HepG2 (cell line): ENCODE data around the gene HCRTR1. TPM values are rescaled to one million over a fixed set of nuclear protein-coding genes. Genes with fewer than 3 reads are reported as not detected.
A peak's percentile ranks its signal among the peaks of the same experiment; 100 is the strongest.

Source experiments
- ARHGAP35 ChIP-seq: sonication (generic); formaldehyde crosslinking; IDR thresholded peaks from 2 replicates; pipeline ENCODE4 v1.9.0; 2022; ENCODE audit warnings: mild to moderate bottlenecking, inconsistent platforms, moderate library complexity, missing genetic modification reagents, borderline replicate concordance
- BRCA1 ChIP-seq: sonication (generic); formaldehyde crosslinking; IDR thresholded peaks from 2 replicates; pipeline ENCODE4 v1.4.0; 2020; ENCODE audit warnings: missing genetic modification reagents
- ELF4 ChIP-seq: sonication (generic); formaldehyde crosslinking; IDR thresholded peaks from 2 replicates; pipeline ENCODE4 v1.5.0; 2020; ENCODE audit warnings: missing genetic modification reagents, mild to moderate bottlenecking, moderate library complexity, borderline replicate concordance
- HCFC1 ChIP-seq: fragments of 150-350 bp; IDR thresholded peaks from 2 replicates; pipeline ENCODE4 v1.6.1; 2014; ENCODE audit warnings: low read depth, low read length
- IRF1 ChIP-seq: sonication (generic); formaldehyde crosslinking; IDR thresholded peaks from 2 replicates; pipeline ENCODE4 v1.4.0; 2020; ENCODE audit warnings: low read depth, mild to moderate bottlenecking, missing genetic modification reagents
- KDM4B ChIP-seq: sonication (generic); formaldehyde crosslinking; IDR thresholded peaks from 2 replicates; pipeline ENCODE4 v1.4.0; 2020; ENCODE audit warnings: missing genetic modification reagents
- KLF9 ChIP-seq: IDR thresholded peaks from 2 replicates; pipeline ENCODE4 v1.6.1; 2016; ENCODE audit warnings: low read depth
- MED1 ChIP-seq: sonication (generic); formaldehyde crosslinking; IDR thresholded peaks from 2 replicates; pipeline ENCODE4 v1.4.0; 2020; ENCODE audit warnings: missing genetic modification reagents
- NFRKB ChIP-seq: fragments of 450-650 bp; IDR thresholded peaks from 2 replicates; pipeline ENCODE4 v1.6.1; 2017
- NR1H2 ChIP-seq: sonication (generic); formaldehyde crosslinking; IDR thresholded peaks from 2 replicates; pipeline ENCODE4 v1.8.1; 2022; ENCODE audit warnings: low read depth, missing genetic modification reagents, borderline replicate concordance
- RBFOX2 ChIP-seq: fragments of 200-400 bp; formaldehyde crosslinking; IDR thresholded peaks from 2 replicates; pipeline ENCODE4 v1.6.1; 2017; ENCODE audit warnings: low read depth, mild to moderate bottlenecking, low read length
- SAP130 ChIP-seq: IDR thresholded peaks from 2 replicates; pipeline ENCODE4 v1.6.1; 2016; ENCODE audit warnings: low read depth
- SKIL ChIP-seq: sonication (generic); formaldehyde crosslinking; IDR thresholded peaks from 2 replicates; pipeline ENCODE4 v1.8.0; 2022; ENCODE audit warnings: missing genetic modification reagents, mild to moderate bottlenecking, moderate library complexity, borderline replicate concordance
- STAG1 ChIP-seq: sonication (generic); formaldehyde crosslinking; IDR thresholded peaks from 2 replicates; pipeline ENCODE4 v1.4.0; 2020; ENCODE audit warnings: missing genetic modification reagents
- TCF12 ChIP-seq, 2 experiments: fragments of 450-650 bp in 1 of 2; sonication (generic) in 1 of 2; formaldehyde crosslinking in 1 of 2; IDR thresholded peaks; 2 replicates each; pipeline versions ENCODE4 v1.6.1 to v1.8.0; 2017 to 2022; ENCODE audit warnings: antibody characterized with exemption in 1 of 2, mild to moderate bottlenecking in 1 of 2, missing genetic modification reagents in 1 of 2, moderate library complexity in 1 of 2
- TOE1 ChIP-seq: sonication (generic); formaldehyde crosslinking; IDR thresholded peaks from 2 replicates; pipeline ENCODE4 v1.4.0; 2020; ENCODE audit warnings: mild to moderate bottlenecking, missing genetic modification reagents
- ZNF224 ChIP-seq: sonication (generic); formaldehyde crosslinking; IDR thresholded peaks from 2 replicates; pipeline ENCODE4 v1.5.0; 2020; ENCODE audit warnings: mild to moderate bottlenecking, missing genetic modification reagents
- ZNF282 ChIP-seq: fragments of 450-650 bp; IDR thresholded peaks from 2 replicates; pipeline ENCODE4 v1.6.1; 2018; ENCODE audit not compliant: partially characterized antibody
- ZNF547 ChIP-seq: sonication (generic); formaldehyde crosslinking; IDR thresholded peaks from 2 replicates; pipeline ENCODE4 v1.5.1; 2020; ENCODE audit warnings: mild to moderate bottlenecking, missing genetic modification reagents
- ZNF607 ChIP-seq: sonication (generic); formaldehyde crosslinking; IDR thresholded peaks from 2 replicates; pipeline ENCODE4 v1.5.1; 2020; ENCODE audit warnings: missing genetic modification reagents, mild to moderate bottlenecking, borderline replicate concordance
- ZNF619 ChIP-seq: sonication (generic); formaldehyde crosslinking; IDR thresholded peaks from 2 replicates; pipeline ENCODE4 v1.4.0; 2020; ENCODE audit warnings: mild to moderate bottlenecking, missing genetic modification reagents
- ZSCAN29 ChIP-seq: sonication (generic); formaldehyde crosslinking; conservative IDR thresholded peaks from 2 replicates; pipeline ENCODE4 v1.4.0; 2020; ENCODE audit warnings: mild to moderate bottlenecking, missing genetic modification reagents
- polyA plus RNA-seq, 8 experiments: library from polyadenylated mRNA; depleted of rRNA in 3 of 8; stranded (reverse) in 7 of 8; unstranded in 1 of 8; fragments of >200 nt; fragmentation: Illumina TruSeq in 4 of 8; extraction: Trizol in 4 of 8; gene quantifications; 2 replicates each; pipeline versions ENCODE4 v1.2.1 to v1.2.3, GENCODE V29; 2011 to 2016; ENCODE audit warnings: low read depth in 4 of 8, missing spikeins in 1 of 8, mixed read lengths in 1 of 8; ENCODE audit not compliant: insufficient read depth in 1 of 8
- total RNA-seq, 5 experiments: library from RNA; depleted of rRNA; stranded (reverse); fragments of >200 nt; fragmentation: Illumina TruSeq; extraction: Trizol; gene quantifications; 2 replicates each; pipeline ENCODE4 v1.2.3, GENCODE V29; 2016; ENCODE audit warnings: low read depth in 1 of 5
- TF ChIP-seq, protein P1 (sequence below): sonication (generic); formaldehyde crosslinking; IDR thresholded peaks from 2 replicates; pipeline ENCODE4 v1.4.0; 2020; ENCODE audit warnings: missing genetic modification reagents
- TF ChIP-seq, protein P2 (sequence below): IDR thresholded peaks from 2 replicates; pipeline ENCODE4 v1.6.1; 2018; ENCODE audit warnings: missing genetic modification reagents

The HCRTR1 gene
- total and polyA plus RNA-seq, 2 of the 13 experiments (the other 11 are each of a cell fraction or from before 2014, with no cell fraction given), result not detected

DNA sequence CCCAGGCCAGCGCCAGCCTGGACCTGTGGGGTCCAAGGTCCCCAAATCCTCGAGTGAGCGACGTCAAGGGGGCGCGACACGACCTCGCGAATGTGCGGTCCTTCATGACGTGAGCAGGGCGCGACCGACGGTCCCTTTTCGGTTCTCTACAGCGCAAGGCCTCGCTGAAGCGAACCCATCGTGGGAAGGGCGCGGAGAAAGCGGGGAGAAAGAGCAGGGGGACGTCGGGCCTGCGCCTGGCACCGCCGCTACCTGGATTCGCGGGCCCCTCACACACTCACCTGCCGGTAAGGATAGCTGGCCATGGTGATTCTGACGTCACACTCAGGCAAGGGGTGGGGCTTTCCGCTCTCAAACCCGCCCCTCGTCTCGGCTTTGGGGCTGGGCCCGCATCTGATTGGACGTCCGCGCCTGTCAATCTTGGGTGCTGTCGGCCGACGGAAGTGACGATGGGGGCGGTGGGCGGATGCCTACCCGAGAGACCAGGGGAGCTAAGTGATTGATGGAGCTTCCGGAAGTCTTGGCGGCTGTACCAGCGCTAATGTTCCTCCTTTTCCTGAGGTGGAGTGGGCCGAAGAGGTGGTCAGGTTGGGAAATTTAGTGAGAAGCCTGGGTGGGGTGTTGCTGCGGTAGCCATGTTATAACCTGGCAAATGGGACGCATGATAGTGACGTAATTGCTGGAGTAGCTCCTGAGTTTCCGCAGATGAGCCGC lies 27.2 kb downstream of the HCRTR1 start, which contains the start of gene PEF1 (continued):
- TF ChIP-seq ELF4 (CRISPR knock-in tag), result peak; percentile 34; the same call in 1 of the 2 replicates
- no peak for TF ChIP-seq STAG1 (CRISPR knock-in tag)
- TF ChIP-seq KDM4B (CRISPR knock-in tag), result peak; percentile 58; the same call in 1 of the 2 replicates
- peak; percentile 34; the same call in 1 of the 2 replicates for TF ChIP-seq ARHGAP35 (CRISPR knock-in tag)
- no peak for TF ChIP-seq NR1H2
- TF ChIP-seq BRCA1 (CRISPR knock-in tag), result no peak
- peak; percentile 28; the same call in 1 of the 2 replicates for TF ChIP-seq ZNF224 (CRISPR knock-in tag)
- peak; percentile 28; the same call in 1 of the 2 replicates for TF ChIP-seq IRF1
- TF ChIP-seq, protein P1, sequence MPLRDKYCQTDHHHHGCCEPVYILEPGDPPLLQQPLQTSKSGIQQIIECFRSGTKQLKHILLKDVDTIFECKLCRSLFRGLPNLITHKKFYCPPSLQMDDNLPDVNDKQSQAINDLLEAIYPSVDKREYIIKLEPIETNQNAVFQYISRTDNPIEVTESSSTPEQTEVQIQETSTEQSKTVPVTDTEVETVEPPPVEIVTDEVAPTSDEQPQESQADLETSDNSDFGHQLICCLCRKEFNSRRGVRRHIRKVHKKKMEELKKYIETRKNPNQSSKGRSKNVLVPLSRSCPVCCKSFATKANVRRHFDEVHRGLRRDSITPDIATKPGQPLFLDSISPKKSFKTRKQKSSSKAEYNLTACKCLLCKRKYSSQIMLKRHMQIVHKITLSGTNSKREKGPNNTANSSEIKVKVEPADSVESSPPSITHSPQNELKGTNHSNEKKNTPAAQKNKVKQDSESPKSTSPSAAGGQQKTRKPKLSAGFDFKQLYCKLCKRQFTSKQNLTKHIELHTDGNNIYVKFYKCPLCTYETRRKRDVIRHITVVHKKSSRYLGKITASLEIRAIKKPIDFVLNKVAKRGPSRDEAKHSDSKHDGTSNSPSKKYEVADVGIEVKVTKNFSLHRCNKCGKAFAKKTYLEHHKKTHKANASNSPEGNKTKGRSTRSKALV (CRISPR knock-in tag), result no peak
- TF ChIP-seq, protein P2, sequence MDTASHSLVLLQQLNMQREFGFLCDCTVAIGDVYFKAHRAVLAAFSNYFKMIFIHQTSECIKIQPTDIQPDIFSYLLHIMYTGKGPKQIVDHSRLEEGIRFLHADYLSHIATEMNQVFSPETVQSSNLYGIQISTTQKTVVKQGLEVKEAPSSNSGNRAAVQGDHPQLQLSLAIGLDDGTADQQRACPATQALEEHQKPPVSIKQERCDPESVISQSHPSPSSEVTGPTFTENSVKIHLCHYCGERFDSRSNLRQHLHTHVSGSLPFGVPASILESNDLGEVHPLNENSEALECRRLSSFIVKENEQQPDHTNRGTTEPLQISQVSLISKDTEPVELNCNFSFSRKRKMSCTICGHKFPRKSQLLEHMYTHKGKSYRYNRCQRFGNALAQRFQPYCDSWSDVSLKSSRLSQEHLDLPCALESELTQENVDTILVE, result peak; percentile 61; the same call in 1 of the 2 replicates
- peak; percentile 72; the same call in 1 of the 2 replicates for TF ChIP-seq ZSCAN29 (CRISPR knock-in tag)
- peak; percentile 74 for TF ChIP-seq HCFC1
- no peak for TF ChIP-seq TCF12 (IDR thresholded peaks at IDR 0.05)
- TF ChIP-seq TCF12 (CRISPR knock-in tag; IDR thresholded peaks at IDR 0.05), result no peak
- no peak; the same call in 1 of the 2 replicates for TF ChIP-seq KLF9 (CRISPR knock-in tag)
- peak; percentile 93 for TF ChIP-seq ZNF547 (CRISPR knock-in tag)
- peak; percentile 92 for TF ChIP-seq RBFOX2
- TF ChIP-seq ZNF619 (CRISPR knock-in tag), result no peak; the same call in 1 of the 2 replicates
- 0 out of 2 replicates have a peak, but pooled peaks have one; percentile 22 for TF ChIP-seq TOE1
- TF ChIP-seq SKIL (CRISPR knock-in tag), result no peak
- TF ChIP-seq NFRKB, result no peak
- peak; percentile 71 for TF ChIP-seq SAP130
- TF ChIP-seq ZNF282, result no peak
- TF ChIP-seq MED1 (CRISPR knock-in tag), result no peak; the same call in 1 of the 2 replicates
- TF ChIP-seq ZNF607 (CRISPR knock-in tag), result 0 out of 2 replicates have a peak, but pooled peaks have one; percentile 49
